SK-N-SH (cell line): ENCODE measurements around the gene PPP3R1. TPM values are rescaled to one million over a fixed set of nuclear protein-coding genes. Genes with fewer than 3 reads are reported as not detected.

Experiments used
- CTCF ChIA-PET: fragments of 300-600, 350-600 bp; formaldehyde crosslinking; extraction: SDS; loops from one replicate; lab custom pipeline; 2021; lab: Yijun Ruan, JAX
- POLR2A ChIA-PET: fragments of 350-600 bp; sonication (Branson Sonifier 250); formaldehyde crosslinking; extraction: SDS; loops from one replicate; lab custom pipeline; 2020; ENCODE audit warnings: antibody characterized with exemption, inconsistent platforms; lab: Yijun Ruan, JAX
- DNase-seq: peaks from one replicate; pipeline ENCODE4 v3.0.0; 2012
- H2AFZ ChIP-seq: fragments of 200-600 bp; sonication (generic); 2 replicates; pipeline ENCODE4 v1.8.1; 2016; ENCODE audit warnings: antibody characterized with exemption, mild to moderate bottlenecking, low read depth
- H3F3A ChIP-seq: fragments of 200-600 bp; sonication (generic); replicated peaks from 2 replicates; pipeline ENCODE3; 2016; ENCODE audit warnings: antibody characterized with exemption, mild to moderate bottlenecking; ENCODE audit not compliant: insufficient read depth
- H3K27ac ChIP-seq, 2 experiments: fragments of 200-500 bp in 1 of 2; fragments of 200-600 bp in 1 of 2; sonication (Bioruptor generic) in 1 of 2; sonication (generic), shearing (Covaris generic) in 1 of 2; 2 replicates each; pipeline versions ENCODE4 v1.5.1 to v1.6.1; 2014 to 2016; ENCODE audit warnings: low read depth in 2 of 2, inconsistent platforms in 1 of 2, low read length in 1 of 2, mild to moderate bottlenecking in 1 of 2, mixed read lengths in 1 of 2
- H3K27me3 ChIP-seq: fragments of 200-600 bp; sonication (generic), shearing (Covaris generic); 2 replicates; pipeline ENCODE4 v1.6.1; 2016; ENCODE audit warnings: mixed run types; ENCODE audit not compliant: insufficient read depth
- H3K36me3 ChIP-seq, 2 experiments: fragments of 200-500 bp in 1 of 2; fragments of 200-600 bp in 1 of 2; sonication (Bioruptor generic) in 1 of 2; sonication (generic) in 1 of 2; replicated peaks in 1 of 2; 2 replicates each; pipeline versions ENCODE3 to v1.5.1; 2014 to 2016; ENCODE audit warnings: low read length in 1 of 2, mild to moderate bottlenecking in 1 of 2; ENCODE audit not compliant: insufficient read depth in 2 of 2, control insufficient read depth in 1 of 2
- H3K4me1 ChIP-seq, 2 experiments: fragments of 200-500 bp in 1 of 2; fragments of 200-600 bp in 1 of 2; sonication (Bioruptor generic) in 1 of 2; sonication (generic), shearing (Covaris generic) in 1 of 2; 2 replicates each; pipeline versions ENCODE4 v1.5.1 to v1.6.1; 2014 to 2016; ENCODE audit warnings: low read depth in 1 of 2, low read length in 1 of 2, mixed run types in 1 of 2; ENCODE audit not compliant: insufficient read depth in 2 of 2, control insufficient read depth in 1 of 2
- H3K4me2 ChIP-seq: fragments of 200-600 bp; sonication (generic), shearing (Covaris generic); 2 replicates; pipeline ENCODE4 v1.6.1; 2017; ENCODE audit warnings: mixed run types
- H3K4me3 ChIP-seq, 2 experiments: fragments of 200-500 bp in 1 of 2; fragments of 200-600 bp in 1 of 2; sonication (Bioruptor generic) in 1 of 2; sonication (generic), shearing (Covaris generic) in 1 of 2; 2 replicates each; pipeline versions ENCODE4 v1.5.1 to v1.8.1; 2014 to 2016; ENCODE audit warnings: low read depth in 2 of 2, inconsistent platforms in 1 of 2, low read length in 1 of 2, mild to moderate bottlenecking in 1 of 2, mixed read lengths in 1 of 2, moderate library complexity in 1 of 2
- H3K79me2 ChIP-seq: fragments of 200-600 bp; sonication (generic); 2 replicates; pipeline ENCODE4 v1.8.1; 2017; ENCODE audit warnings: mild to moderate bottlenecking; ENCODE audit not compliant: insufficient read depth
- H3K9ac ChIP-seq: fragments of 200-600 bp; sonication (generic); 2 replicates; pipeline ENCODE4 v1.6.1; 2017; ENCODE audit warnings: mixed run types
- H3K9me2 ChIP-seq: fragments of 200-600 bp; sonication (generic); 2 replicates; pipeline ENCODE4 v1.6.1; 2017; ENCODE audit warnings: mixed run types
- H3K9me3 ChIP-seq: fragments of 200-600 bp; sonication (generic); 2 replicates; pipeline ENCODE4 v1.6.1; 2017; ENCODE audit warnings: mixed run types, mild to moderate bottlenecking, moderate library complexity
- H4K20me1 ChIP-seq: fragments of 200-600 bp; sonication (generic); 2 replicates; pipeline ENCODE4 v1.6.1; 2017; ENCODE audit warnings: mild to moderate bottlenecking, mixed run types; ENCODE audit not compliant: insufficient read depth
- CTCF ChIP-seq: fragments of 200-600 bp; sonication (generic); IDR thresholded peaks from 2 replicates; pipeline ENCODE4 v1.6.1; 2017; ENCODE audit warnings: antibody characterized with exemption, mild to moderate bottlenecking, moderate library complexity
- EP300 ChIP-seq, 2 experiments: IDR thresholded peaks; 2 replicates each; pipeline versions ENCODE4 v1.4.0 to v1.6.1; 2012; ENCODE audit warnings: borderline replicate concordance in 1 of 2, low read depth in 1 of 2, low read length in 1 of 2
- EZH2phosphoT487 ChIP-seq: fragments of 200-600 bp; sonication (generic); IDR thresholded peaks from 2 replicates; pipeline ENCODE4 v1.6.1; 2017; ENCODE audit warnings: low read depth, mixed run types, mild to moderate bottlenecking, antibody characterized with exemption, moderate library complexity, borderline replicate concordance
- FOSL2 ChIP-seq: IDR thresholded peaks from 2 replicates; pipeline ENCODE4 v1.4.0; 2012; ENCODE audit warnings: low read depth, mild to moderate bottlenecking, moderate library complexity, borderline replicate concordance
- FOXJ3 ChIP-seq: sonication (generic); formaldehyde crosslinking; IDR thresholded peaks from 2 replicates; pipeline ENCODE4 v1.5.1; 2020; ENCODE audit warnings: mild to moderate bottlenecking, missing genetic modification reagents
- GATA2 ChIP-seq: sonication (generic); formaldehyde crosslinking; IDR thresholded peaks from 2 replicates; pipeline ENCODE4 v1.5.0; 2020; ENCODE audit warnings: mild to moderate bottlenecking, missing genetic modification reagents
- IRF3 ChIP-seq: fragments of 150-350 bp; IDR thresholded peaks from 2 replicates; pipeline ENCODE4 v1.6.1; 2016; ENCODE audit warnings: mild to moderate bottlenecking, low read depth, low read length
- JUND ChIP-seq: IDR thresholded peaks from 2 replicates; pipeline ENCODE4 v1.4.0; 2012
- POLR2AphosphoS5 ChIP-seq: IDR thresholded peaks from 2 replicates; pipeline ENCODE4 v1.6.1; 2012; ENCODE audit warnings: low read depth, low read length
- RXRA ChIP-seq: IDR thresholded peaks from 2 replicates; pipeline ENCODE4 v1.4.0; 2012; ENCODE audit warnings: low read depth, mild to moderate bottlenecking, borderline replicate concordance
- TAF1 ChIP-seq: IDR thresholded peaks from 2 replicates; pipeline ENCODE4 v1.6.1; 2012; ENCODE audit warnings: low read depth, mild to moderate bottlenecking, low read length, moderate library complexity, borderline replicate concordance
- YY1 ChIP-seq: IDR thresholded peaks from 2 replicates; pipeline ENCODE4 v1.4.0; 2012; ENCODE audit warnings: low read depth, mild to moderate bottlenecking
- ZBTB33 ChIP-seq: IDR thresholded peaks from 2 replicates; pipeline ENCODE4 v1.4.0; 2012; ENCODE audit warnings: low read depth, borderline replicate concordance
- WGBS: methylation state at CpG from one replicate; pipeline ENCODE4 v1.1.6; 2017; ENCODE audit warnings: low lambda C conversion rate; 5-methylcytosine and 5-hydroxymethylcytosine counted together
- polyA plus RNA-seq, 3 experiments: library from polyadenylated mRNA; depleted of rRNA; stranded (reverse); fragments of >200 nt; gene quantifications; 2 replicates each; pipeline ENCODE4 v1.2.3, GENCODE V29; 2012

Gene PPP3R1
- polyA plus RNA-seq, 1 of the 3 experiments (the other 2 are of a cell fraction) = 12.0 TPM

DNA sequence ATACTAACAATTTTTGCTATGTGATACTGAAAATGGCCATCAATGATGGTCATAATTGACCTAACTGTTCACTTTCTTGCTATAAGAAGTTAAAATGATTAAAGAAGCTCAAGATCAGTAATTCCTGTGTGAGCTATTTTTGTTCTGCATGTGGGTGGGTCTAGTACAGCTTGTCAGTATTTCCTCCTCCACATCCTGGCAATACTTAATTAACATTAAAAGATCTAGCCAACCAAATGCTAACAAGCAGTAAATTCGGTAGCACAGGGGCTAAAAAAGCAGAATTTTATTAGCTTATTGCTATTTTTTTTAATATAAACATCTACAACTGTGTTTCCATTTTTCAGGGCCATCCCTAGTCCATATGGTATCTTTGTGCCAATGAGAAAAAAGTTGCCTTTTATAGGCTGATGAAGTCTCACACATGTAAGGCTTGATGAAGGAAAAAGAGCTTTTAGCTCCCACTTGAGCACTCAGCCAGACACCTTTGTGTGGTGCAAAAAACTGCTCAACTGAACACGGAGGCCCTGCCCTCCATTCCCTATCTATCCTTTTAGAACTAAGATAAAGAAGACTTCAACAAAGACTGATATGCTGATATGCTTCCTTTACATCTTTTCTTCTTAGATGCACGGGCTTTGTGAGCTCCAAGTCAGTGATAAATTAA is 99.5 kb downstream of the PPP3R1 start:
- Histone ChIP-seq H3K27me3 (no peaks in the 10 kb centered on the region), H3K79me2 (peaks cover 65% of the 10 kb centered on the region), H4K20me1 (no peaks in the 10 kb centered on the region), H3K4me3 (no peak overlapping the region), H3F3A (peaks cover 13% of the 10 kb centered on the region), H2AFZ (no peak overlapping the region)
- TF ChIP-seq FOXJ3 (CRISPR knock-in tag) (no peak), IRF3 (no peak), YY1 (no peak), FOSL2 (no peak), EZH2phosphoT487 (no peak), POLR2AphosphoS5 (no peak), EP300 (IDR thresholded peaks at IDR 0.05; ENCODE audit: borderline replicate concordance in 1 of 2, low read depth in 1 of 2, low read length in 1 of 2) (no peak), CTCF (no peak), ZBTB33 (no peak)
- TF ChIP-seq, all 33 proteins: peak for 0
- H3K9ac ChIP-seq = no peak overlapping the region
- no peak overlapping the region for H3K27ac ChIP-seq
- H3K9me3 ChIP-seq = no peaks in the 10 kb centered on the region
- no peak for DNase-seq
- no peaks in the 10 kb centered on the region for H3K9me2 ChIP-seq
- no peak overlapping the region for H3K4me2 ChIP-seq
- ChIA-PET CTCF (interaction anchor here (0.8 kb wide), 1 partner anchor 43 kb away, joined by 3 read pairs; no protein-coding TSS in a partner anchor), POLR2A (no interaction called here)
- H3K4me1 ChIP-seq = peaks cover 5 to 6% of the 10 kb centered on the region in 2 experiments; a peak in 3 of 4 replicates
- 88% methylated on average over 3 of the region's 3 CpGs for WGBS
- H3K36me3 ChIP-seq = peaks cover 0 to 23% of the 10 kb centered on the region in 2 experiments

GRCh38 chr2:68151037-68151436 is 101.3 kb downstream of the PPP3R1 start:
- Histone ChIP-seq H2AFZ (no peak overlapping the region), H3K27ac (no peak overlapping the region), H3K4me2 (no peak overlapping the region), H3K4me1 (peaks cover 0 to 6% of the 10 kb centered on the region in 2 experiments; a peak in 2 of 4 replicates), H3K36me3 (peaks cover 7 to 28% of the 10 kb centered on the region in 2 experiments), H3K79me2 (peaks cover 52% of the 10 kb centered on the region), H3K9ac (no peak overlapping the region), H4K20me1 (no peaks in the 10 kb centered on the region), H3K27me3 (no peaks in the 10 kb centered on the region), H3K9me2 (no peaks in the 10 kb centered on the region), H3K9me3 (no peaks in the 10 kb centered on the region), H3F3A (peaks cover 13% of the 10 kb centered on the region), H3K4me3 (no peak overlapping the region)
- DNase-seq = no peak
- TF ChIP-seq JUND (no peak), RXRA (no peak), GATA2 (CRISPR knock-in tag) (no peak), FOXJ3 (CRISPR knock-in tag) (no peak), TAF1 (no peak), EZH2phosphoT487 (no peak)
- POLR2A ChIA-PET = no interaction called here
- CTCF ChIA-PET = interaction anchor here (2.1 kb wide), 1 partner anchor 93 kb away, joined by 4 read pairs; no protein-coding TSS in a partner anchor
